Activated CD4-positive, alpha-beta memory T cell treated with anti-CD3 and anti-CD28 coated beads for 36 hours (primary cell): ENCODE results near the gene ZNF22. TPM values are rescaled to one million over a fixed set of nuclear protein-coding genes. Genes with fewer than 3 reads are reported as not detected.

ENCODE experiments used
- total RNA-seq, 2 experiments: library from RNA; stranded (reverse); gene quantifications; one replicate each; pipeline ENCODE4 v1.2.3, GENCODE V29; 2021

Gene ZNF22
- total RNA-seq, 2 experiments from 2014 or later = 19.3 to 19.9 TPM

Other genes with a start within 250 kb of the ZNF22 start
- not detected for gene TMEM72, start 89.6 kb upstream of the ZNF22 start, total RNA-seq
- 1 to 10 TPM in 1 of 2 experiments, under 1 TPM in 1; 0.77 to 1.1 TPM for gene RASSF4, start 41.1 kb upstream of the ZNF22 start, total RNA-seq
- under 1 TPM; 0.34 to 0.40 TPM for gene DEPP1, start 22.1 kb upstream of the ZNF22 start, total RNA-seq